ENCODE results near the gene OSBPL8. TPM values are rescaled to one million over a fixed set of nuclear protein-coding genes. Genes with fewer than 3 reads are reported as not detected.

OSBPL8 gene
- total and polyA plus RNA-seq, 2 of the 8 experiments (the other 6 are each of a cell fraction or from before 2014, with no cell fraction given), result 10.9 to 81.1 TPM

DNA sequence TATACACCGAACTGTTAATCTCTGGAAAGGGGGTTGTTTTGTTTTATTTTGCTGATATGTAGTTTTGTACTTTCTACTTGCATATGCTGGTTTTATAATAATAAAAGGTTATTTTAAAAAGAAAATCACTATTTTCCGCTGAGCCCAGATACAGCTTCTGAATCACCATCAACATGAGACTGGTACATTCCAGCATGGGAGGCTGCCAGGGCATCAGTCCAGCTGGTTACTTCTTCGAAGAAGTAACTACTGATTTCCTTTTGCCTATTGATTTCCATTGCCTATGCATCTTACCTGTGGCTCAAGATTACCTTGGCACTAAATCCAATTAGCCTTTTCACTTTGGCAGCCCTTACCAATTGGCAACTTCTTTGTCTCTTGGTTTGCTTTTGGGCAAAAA lies 11.7 kb upstream of the OSBPL8 start:
- CTCF ChIA-PET (ENCODE audit: partially characterized antibody), result no interaction called here
- TF ChIP-seq SRF (IDR thresholded peaks at IDR 0.05; ENCODE audit: low read depth, low read length) (no peak), RNF2 (IDR thresholded peaks at IDR 0.05; ENCODE audit: borderline replicate concordance, low read depth, low read length, missing control alignments, poor library complexity, severe bottlenecking) (no peak), NRF1 (IDR thresholded peaks at IDR 0.05; ENCODE audit: low read depth, low read length) (no peak), RFX5 (IDR thresholded peaks at IDR 0.05; ENCODE audit: borderline replicate concordance, low read depth, low read length) (no peak), BACH1 (IDR thresholded peaks at IDR 0.05; ENCODE audit: low read length) (no peak), EGR1 (IDR thresholded peaks at IDR 0.05; ENCODE audit: borderline replicate concordance, low read depth, low read length) (no peak), TBP (IDR thresholded peaks at IDR 0.05; ENCODE audit: low read depth, low read length) (no peak), HDAC6 (IDR thresholded peaks at IDR 0.05; ENCODE audit: low read depth, low read length) (no peak), NANOG (IDR thresholded peaks at IDR 0.05; ENCODE audit: insufficient read depth, low read depth, low read length, poor library complexity, severe bottlenecking) (no peak), CBX5 (IDR thresholded peaks at IDR 0.05; ENCODE audit: low read depth, low read length) (no peak), SIN3A (conservative IDR thresholded peaks at IDR 0.05 in 1 of 2, IDR thresholded peaks at IDR 0.05 in 1 of 2; ENCODE audit: low read depth in 1 of 2, low read length in 2 of 2) (no peak), JUN (IDR thresholded peaks at IDR 0.05; ENCODE audit: low read depth, low read length) (no peak), CTBP2 (IDR thresholded peaks at IDR 0.05; ENCODE audit: borderline replicate concordance, insufficient read depth, insufficient read length, low read length) (no peak), BCL11A (IDR thresholded peaks at IDR 0.05; ENCODE audit: low read depth in 2 of 2, low read length in 2 of 2) (no peak)

More for the DNA sequence above, 11.7 kb upstream of the OSBPL8 start:
- H3K23ac ChIP-seq (ENCODE audit: insufficient read length), result no peak overlapping the region
- H3K36me3 ChIP-seq (ENCODE audit: control insufficient read depth in 2 of 4, insufficient read depth in 4 of 4, low read length in 3 of 4), result no peaks in the 10 kb centered on the region
- no peaks in the 10 kb centered on the region for H3K79me2 ChIP-seq (ENCODE audit: control insufficient read depth in 1 of 2, insufficient read depth in 2 of 2, low read length in 2 of 2)
- no peak overlapping the region for H4K8ac ChIP-seq (ENCODE audit: extremely low read depth, insufficient read depth, low read length)
- no peak overlapping the region for H2AFZ ChIP-seq (ENCODE audit: low read length)
- no peak overlapping the region for H3K27ac ChIP-seq (ENCODE audit: low read depth, low read length)
- no peak overlapping the region for H3K4me2 ChIP-seq (ENCODE audit: insufficient read depth in 1 of 2, low read depth in 2 of 2, low read length in 2 of 2)
- no peaks in the 10 kb centered on the region for H3K23me2 ChIP-seq (ENCODE audit: low read depth, low read length)
- no peak overlapping the region for H2BK120ac ChIP-seq (replicated peaks; ENCODE audit: low read depth, low read length)
- no peak overlapping the region for H3K4me3 ChIP-seq (ENCODE audit: extremely low read depth in 1 of 4, insufficient read depth in 2 of 4, low read depth in 3 of 4, low read length in 4 of 4)
- H3K4ac ChIP-seq (replicated peaks; ENCODE audit: insufficient read length, low read depth, low read length), result no peak overlapping the region
- no peaks in the 10 kb centered on the region for H3K4me1 ChIP-seq (replicated peaks in 1 of 4; ENCODE audit: control insufficient read depth in 3 of 4, insufficient read depth in 4 of 4, low read length in 3 of 4)
- no peak overlapping the region for H3K18ac ChIP-seq (ENCODE audit: extremely low read depth, low read length)
- FAIRE-seq (no peak), DNase-seq (ENCODE audit: low read depth in 1 of 2, low spot score in 2 of 2) (no peak)
- H4K20me1 ChIP-seq (replicated peaks in 1 of 2; ENCODE audit: control insufficient read depth in 1 of 2, insufficient read depth in 2 of 2, low read length in 2 of 2), result no peaks in the 10 kb centered on the region
- no peaks in the 10 kb centered on the region for H3K79me1 ChIP-seq (ENCODE audit: low read depth, low read length)
- H4K5ac ChIP-seq (ENCODE audit: insufficient read length, low read depth, low read length), result no peak overlapping the region
- H2BK20ac ChIP-seq (ENCODE audit: low read length), result no peak overlapping the region
- WGBS, 2 experiments (ENCODE audit: extremely low coverage in 1 of 2, insufficient coverage in 1 of 2, insufficient read length in 1 of 2, insufficient replicate concordance in 2 of 2, low coverage in 1 of 2, low lambda C conversion rate in 2 of 2, missing lambda C conversion rate in 1 of 2), result 89% methylated on average over 3 of the region's 3 CpGs; no CpG with 5 or more reads in 1 of the 2 experiments
- H3K9ac ChIP-seq (replicated peaks in 1 of 4; ENCODE audit: extremely low read depth in 1 of 4, low read depth in 3 of 4, low read length in 3 of 4), result no peak overlapping the region
- H3K14ac ChIP-seq (ENCODE audit: insufficient read length), result no peak overlapping the region
- H4K91ac ChIP-seq (replicated peaks; ENCODE audit: insufficient read length, low read length), result no peak overlapping the region
- H3K27me3 ChIP-seq (replicated peaks in 1 of 4; ENCODE audit: control insufficient read depth in 3 of 4, extremely low read depth in 1 of 4, insufficient read depth in 3 of 4, low read length in 3 of 4), result peaks cover 0 to 2% (median 0%) of the 10 kb centered on the region in 4 experiments; a peak in 1 of 7 replicates
- no peak overlapping the region for H2BK5ac ChIP-seq (ENCODE audit: low read depth, low read length)
- POLR2A ChIA-PET (ENCODE audit: partially characterized antibody), result interaction anchor here (0.7 kb wide), 1 partner anchor 12 kb away, joined by 3 read pairs; the partner anchor contains the start of gene OSBPL8
- peaks cover 8 to 9% of the 10 kb centered on the region in 2 experiments; a peak in 1 of 4 replicates for H3K9me3 ChIP-seq (ENCODE audit: insufficient read depth in 2 of 2, low read depth in 1 of 2, low read length in 1 of 2)
- no peak overlapping the region for H2AK5ac ChIP-seq (ENCODE audit: low read depth, low read length)
- no peak overlapping the region for H2BK15ac ChIP-seq (ENCODE audit: low read length)
- H2BK12ac ChIP-seq (ENCODE audit: low read depth, low read length), result no peak overlapping the region
- H3K56ac ChIP-seq (replicated peaks; ENCODE audit: insufficient read length, low read depth, low read length), result no peak overlapping the region

Measured in H1 (cell line).